LHCN-M2 (cell line): ENCODE measurements around the gene CDKAL1. TPM values are rescaled to one million over a fixed set of nuclear protein-coding genes. Genes with fewer than 3 reads are reported as not detected.
"Not testable (repeated sequence)": the region's sequence is repeated elsewhere in the genome, so short reads cannot be mapped to it uniquely, and the experiment has no call there.

Experiments
- DNase-seq: peaks from one replicate; pipeline ENCODE4 v3.0.0-alpha.2; 2012; ENCODE audit warnings: low read depth
- total RNA-seq: library from RNA; depleted of rRNA; stranded (reverse); fragments of >200 nt; gene quantifications from 2 replicates; pipeline ENCODE4 v1.2.3, GENCODE V29; 2014

Gene CDKAL1
- total RNA-seq, 1 experiment from 2014 or later: 17.9 TPM

DNA sequence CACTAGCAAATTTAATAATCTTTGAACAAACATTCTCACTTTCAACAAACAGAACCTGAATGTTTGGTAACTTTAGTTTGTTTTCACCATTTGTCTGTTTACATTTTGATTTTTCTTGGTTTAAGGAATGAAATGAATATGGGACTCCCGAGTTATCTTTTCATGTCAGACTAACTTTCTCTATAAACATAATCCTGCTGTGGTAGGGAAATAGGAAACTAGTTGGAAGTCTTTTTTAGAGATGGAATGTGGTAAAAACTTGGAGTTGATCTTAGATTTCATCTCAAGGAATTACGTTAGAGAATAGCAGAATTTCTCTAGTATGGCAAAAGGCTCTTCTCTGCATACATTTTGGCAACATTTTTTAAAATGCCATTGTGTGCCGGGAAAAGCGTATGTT is 206.5 kb downstream of the CDKAL1 start:
- DNase-seq: no peak

GRCh38 chr6:20741490-20741889 is 207.2 kb downstream of the CDKAL1 start:
- DNase-seq: no peak

DNA sequence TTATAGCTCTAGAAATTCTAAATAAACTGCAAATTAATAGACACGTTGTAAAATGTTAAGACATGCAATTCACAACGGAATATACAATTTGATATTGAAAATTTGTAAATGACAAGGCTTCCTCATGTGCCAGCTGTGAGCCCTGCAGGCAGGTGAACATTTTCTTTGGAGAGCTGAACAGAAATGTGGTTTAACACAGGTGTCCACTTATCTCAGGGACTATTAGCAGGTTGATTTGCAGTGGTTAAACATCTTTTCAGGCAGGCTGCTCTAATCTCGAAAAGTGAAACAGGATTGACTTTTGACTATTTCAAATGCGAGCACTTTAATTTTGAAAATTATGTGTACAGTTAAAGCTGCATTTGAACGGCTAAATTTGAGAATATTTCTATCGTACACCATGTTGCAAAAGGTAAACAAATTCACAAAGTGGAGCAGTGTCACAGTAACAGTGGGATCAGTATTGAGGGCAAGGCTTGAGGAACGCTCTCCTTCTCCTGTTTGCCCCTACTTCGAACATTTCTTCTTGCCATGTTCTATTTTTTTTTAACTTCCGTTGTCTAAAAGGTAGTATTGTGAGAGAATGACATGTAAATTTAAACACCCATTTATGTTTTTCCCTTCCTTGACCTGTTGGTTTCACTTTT is 210.8 kb downstream of the CDKAL1 start:
- no peak for DNase-seq

DNA sequence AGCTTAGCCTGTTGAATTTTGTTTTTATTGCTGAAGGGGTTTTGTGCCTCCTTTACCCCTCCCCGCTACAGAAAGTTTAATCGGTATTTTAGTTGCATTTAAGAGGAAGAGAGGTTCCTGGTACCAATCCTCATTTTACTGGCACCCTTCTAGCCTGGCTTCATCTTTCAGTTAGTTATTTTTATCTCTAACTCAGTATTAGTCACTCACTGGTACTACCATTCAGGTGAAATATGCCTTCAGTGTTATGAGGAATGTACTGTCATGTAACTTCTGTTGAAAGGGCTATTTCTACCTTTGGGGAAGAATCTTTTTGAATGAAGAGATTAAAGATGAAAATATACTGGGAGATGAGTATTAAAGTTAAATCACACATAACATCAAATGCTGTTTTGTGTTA is 211.8 kb downstream of the CDKAL1 start:
- DNase-seq: no peak

GRCh38 chr6:20746805-20747558 is 212.7 kb downstream of the CDKAL1 start:
- no peak for DNase-seq

DNA sequence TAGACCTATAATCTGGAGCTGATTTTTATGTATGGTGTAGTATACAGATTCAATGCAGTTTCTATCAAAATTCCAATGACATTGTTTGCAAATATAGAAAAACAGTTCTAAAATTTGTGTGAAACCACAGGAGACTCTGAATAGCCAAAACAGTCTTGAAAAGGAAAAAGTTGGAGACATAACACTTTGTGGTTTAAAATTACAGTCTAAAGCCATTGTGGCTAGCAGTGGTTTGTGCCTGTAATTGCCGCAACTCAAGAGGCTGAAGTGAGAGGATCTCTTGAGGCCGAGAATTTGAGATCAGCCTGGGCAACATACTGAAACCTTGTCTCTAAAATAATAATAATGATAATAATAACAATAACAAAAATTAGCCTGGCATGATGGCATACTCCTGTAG is 213.7 kb downstream of the CDKAL1 start:
- DNase-seq: no peak

GRCh38 chr6:20751293-20751935 is 217.2 kb downstream of the CDKAL1 start:
- peak; percentile 19 for DNase-seq

DNA sequence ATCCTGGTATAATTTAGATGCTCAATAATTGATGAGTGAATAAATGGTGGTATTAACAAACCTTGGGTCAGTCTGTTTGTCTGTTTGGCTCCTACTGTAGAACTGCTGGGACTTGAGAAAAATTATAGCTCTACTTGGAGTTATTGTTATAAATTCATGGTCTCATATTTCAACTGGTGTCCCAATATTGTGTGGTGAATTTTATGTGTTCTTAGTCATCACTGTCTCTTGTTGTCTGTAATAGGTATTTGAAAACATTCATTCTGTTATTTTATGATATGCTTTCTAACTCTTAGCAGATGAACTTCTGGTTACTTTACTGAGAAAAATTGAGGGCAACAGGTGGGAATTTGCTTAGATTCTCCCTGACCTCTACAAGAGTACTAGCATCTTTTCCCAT is 221.4 kb downstream of the CDKAL1 start:
- DNase-seq: peak; percentile 85

- not testable (repeated sequence) for DNase-seq
These were observed 222.4 kb downstream of the CDKAL1 start for GRCh38 chr6:20756584-20757147.

GRCh38 chr6:20757761-20758160 is 223.5 kb downstream of the CDKAL1 start:
- peak; percentile 83 for DNase-seq

DNA sequence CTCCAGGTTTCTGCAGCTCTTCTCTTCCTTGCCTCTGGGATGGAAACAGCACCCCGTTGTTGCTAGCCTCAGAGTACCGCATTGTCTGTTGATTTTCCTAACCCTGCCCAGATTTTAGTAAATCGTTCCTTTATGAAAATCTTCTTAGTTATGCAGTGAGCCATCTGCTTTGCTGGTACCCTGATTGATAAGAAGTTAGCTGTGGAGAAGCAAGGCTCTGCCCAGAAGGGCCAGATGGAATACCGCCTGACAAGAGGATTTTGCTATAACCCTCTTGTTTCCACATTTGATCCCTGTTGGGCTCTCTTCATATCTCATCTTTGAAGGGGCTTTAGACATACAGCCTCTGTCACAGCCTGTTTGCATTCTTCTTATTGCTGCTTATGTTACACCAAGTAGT is 229.0 kb downstream of the CDKAL1 start:
- no peak for DNase-seq

GRCh38 chr6:20769631-20770030 is 235.4 kb downstream of the CDKAL1 start:
- DNase-seq: no peak

DNA sequence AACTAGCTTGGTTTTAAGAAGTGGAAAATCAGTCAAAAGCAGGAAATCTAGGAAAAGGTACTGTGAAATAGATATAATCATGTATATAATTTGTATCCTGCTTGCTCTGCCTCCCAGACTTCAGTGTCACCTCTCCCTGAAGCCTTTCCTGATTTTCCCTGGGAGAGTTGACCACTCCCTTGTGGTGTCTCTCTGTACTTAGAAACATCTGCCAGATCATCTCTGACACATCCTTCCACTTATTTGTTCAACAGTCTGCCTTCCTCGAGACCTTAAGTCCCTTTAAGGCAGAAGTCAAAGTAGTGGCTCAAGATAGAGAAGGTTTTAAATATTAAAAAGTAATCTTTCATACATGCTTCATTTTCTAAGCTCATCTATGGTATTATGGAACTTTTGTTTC is 236.5 kb downstream of the CDKAL1 start:
- peak; percentile 63 for DNase-seq

DNA sequence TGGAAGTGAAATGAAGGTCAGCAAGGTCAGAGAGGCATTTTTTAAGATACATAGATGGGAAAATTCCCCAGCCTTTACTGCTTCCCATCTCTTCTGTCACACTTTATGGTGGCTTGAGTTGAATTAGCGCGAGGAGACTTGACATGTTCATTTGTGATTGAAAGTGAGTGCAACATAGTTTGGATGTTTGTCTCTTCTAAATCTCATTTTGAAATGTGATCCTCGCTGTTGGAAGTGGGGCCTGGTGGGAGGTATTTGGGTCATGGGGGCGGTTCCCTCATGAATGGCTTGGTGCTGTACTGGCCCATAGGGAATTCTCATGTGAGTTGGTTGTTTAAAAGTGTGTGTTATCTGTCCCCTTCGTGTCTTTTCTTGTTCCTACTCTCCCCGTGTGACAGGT is 237.2 kb downstream of the CDKAL1 start:
- DNase-seq: no peak

DNA sequence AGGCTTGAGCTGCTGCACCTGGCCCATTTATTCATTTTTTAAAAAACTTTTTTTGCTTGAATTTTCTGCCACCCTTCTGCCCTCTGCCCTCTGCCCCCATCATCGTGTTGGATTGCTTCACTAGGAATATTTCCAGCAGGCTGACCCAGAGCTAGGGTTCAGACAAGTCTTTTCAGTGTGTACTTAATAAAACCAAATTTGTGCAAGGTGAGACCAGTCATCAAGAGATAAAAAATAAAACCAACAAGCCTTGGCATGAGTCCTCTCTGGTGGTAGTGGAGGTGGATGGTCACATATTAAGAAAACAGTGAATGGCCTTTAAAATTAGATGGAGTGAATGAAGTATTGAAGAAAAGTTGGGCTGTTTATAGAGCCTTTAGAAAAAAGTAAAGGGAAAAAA is 239.6 kb downstream of the CDKAL1 start:
- no peak for DNase-seq

- no peak for DNase-seq
These were observed 241.7 kb downstream of the CDKAL1 start for GRCh38 chr6:20775981-20776380.

GRCh38 chr6:20777801-20778200 is 243.5 kb downstream of the CDKAL1 start:
- no peak for DNase-seq

DNA sequence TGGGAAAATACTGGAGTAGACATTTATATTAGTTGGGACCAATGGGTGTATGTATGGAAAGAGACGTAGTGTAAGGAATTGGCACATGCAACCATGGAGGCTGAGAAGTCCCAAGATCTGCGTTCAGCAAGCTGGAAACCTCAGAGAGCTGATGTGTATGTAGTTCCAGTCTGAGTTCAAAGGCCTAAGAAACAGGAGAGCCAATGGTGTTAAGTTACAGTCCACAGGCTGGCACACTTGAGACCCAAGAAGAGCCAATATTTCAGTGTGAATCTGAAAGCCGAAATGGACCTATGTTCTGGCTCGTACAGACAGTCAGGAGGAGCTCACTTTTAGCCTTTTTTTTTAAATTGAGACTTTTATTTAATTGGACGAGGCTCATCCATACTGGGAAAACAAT is 244.2 kb downstream of the CDKAL1 start:
- DNase-seq: no peak

- DNase-seq: no peak
These were observed 244.7 kb downstream of the CDKAL1 start for GRCh38 chr6:20778912-20779311.

- DNase-seq: no peak
These were observed 254.9 kb downstream of the CDKAL1 start for GRCh38 chr6:20789162-20789561.

- DNase-seq: no peak
These were observed 256.0 kb downstream of the CDKAL1 start for GRCh38 chr6:20790032-20790791.

GRCh38 chr6:20791074-20791473 is 256.8 kb downstream of the CDKAL1 start:
- DNase-seq: no peak
